GM18517 (cell line): ENCODE results near the gene TFB1M.
"Not testable (repeated sequence)": the region's sequence is repeated elsewhere in the genome, so short reads cannot be mapped to it uniquely, and the experiment has no call there.

Experiments
- ATAC-seq: cut with Tn5 transposase; IDR thresholded peaks from one replicate; pipeline ENCODE4 v1.9.1; 2021; ENCODE audit warnings: mild to moderate bottlenecking, moderate library complexity; ENCODE audit not compliant: unreplicated experiment

TFB1M gene

GRCh38 chr6:155314092-155314772, at the start of gene TFB1M:
TFB1M (minus strand) TSS chr6:155314484; CDS start chr6:155314428, 56 bp downstream.
- peak; percentile 90 for ATAC-seq

GRCh38 chr6:155364021-155364420, 49.7 kb upstream of the TFB1M start:
- ATAC-seq, result not testable (repeated sequence)

GRCh38 chr6:155362968-155363632, 48.8 kb upstream of the TFB1M start:
- ATAC-seq, result not testable (repeated sequence)

- ATAC-seq, result no peak
Measured at GRCh38 chr6:155354167-155354566, 39.9 kb upstream of the TFB1M start.

GRCh38 chr6:155352811-155353210, 38.5 kb upstream of the TFB1M start:
- ATAC-seq, result no peak

- ATAC-seq, result no peak
Measured at GRCh38 chr6:155352130-155352420, 37.8 kb upstream of the TFB1M start.

GRCh38 chr6:155351273-155352129, 37.2 kb upstream of the TFB1M start:
- ATAC-seq, result peak; percentile 95

- ATAC-seq, result no peak
Measured at GRCh38 chr6:155349956-155350355, 35.7 kb upstream of the TFB1M start.

- no peak for ATAC-seq
Measured at GRCh38 chr6:155349129-155349528, 34.8 kb upstream of the TFB1M start.

- no peak for ATAC-seq
Measured at GRCh38 chr6:155347800-155348199, 33.5 kb upstream of the TFB1M start.

- ATAC-seq, result no peak
Measured at GRCh38 chr6:155346957-155347356, 32.7 kb upstream of the TFB1M start.

GRCh38 chr6:155344341-155345006, 30.2 kb upstream of the TFB1M start:
- no peak for ATAC-seq

- ATAC-seq, result peak; percentile 56
Measured at GRCh38 chr6:155341130-155341828, 27.0 kb upstream of the TFB1M start.

GRCh38 chr6:155340464-155341129, 26.3 kb upstream of the TFB1M start:
- no peak for ATAC-seq

GRCh38 chr6:155339929-155340328, 25.6 kb upstream of the TFB1M start:
- ATAC-seq, result not testable (repeated sequence)

GRCh38 chr6:155338237-155338636, 24.0 kb upstream of the TFB1M start:
- ATAC-seq, result not testable (repeated sequence)

- no peak for ATAC-seq
Measured at GRCh38 chr6:155335265-155335664, 21.0 kb upstream of the TFB1M start.

- peak; percentile 31 for ATAC-seq
Measured at GRCh38 chr6:155334073-155334472, 19.8 kb upstream of the TFB1M start.

GRCh38 chr6:155333414-155333813, 19.1 kb upstream of the TFB1M start:
- peak; percentile 79 for ATAC-seq

- no peak for ATAC-seq
Measured at GRCh38 chr6:155330922-155331321, 16.6 kb upstream of the TFB1M start.
